Ovary (tissue), 3 donors: ENCODE data around the gene SMC5.

ENCODE experiments used
- EP300 ChIP-seq: sonication (generic); formaldehyde crosslinking; IDR thresholded peaks from one replicate; pipeline ENCODE4 v1.6.1; 2017; ENCODE audit warnings: antibody characterized with exemption
- POLR2A ChIP-seq: fragments of 450-650 bp; IDR thresholded peaks from one replicate; pipeline ENCODE4 v1.6.1; 2017; ENCODE audit warnings: antibody characterized with exemption, mild to moderate bottlenecking, moderate library complexity
- TF ChIP-seq, protein P1 (sequence below), 3 donors: fragments of 450-650 bp in 2 of 3; fragments of 200-600 bp in 1 of 3; IDR thresholded peaks; one replicate each; pipeline versions ENCODE4 v1.5.1 to v1.8.0; 2016 to 2022; ENCODE audit warnings: antibody characterized with exemption in 3 of 3, mild to moderate bottlenecking in 1 of 3
- donor health status: DM: no; HTN: no; CAD: no.

DNA sequence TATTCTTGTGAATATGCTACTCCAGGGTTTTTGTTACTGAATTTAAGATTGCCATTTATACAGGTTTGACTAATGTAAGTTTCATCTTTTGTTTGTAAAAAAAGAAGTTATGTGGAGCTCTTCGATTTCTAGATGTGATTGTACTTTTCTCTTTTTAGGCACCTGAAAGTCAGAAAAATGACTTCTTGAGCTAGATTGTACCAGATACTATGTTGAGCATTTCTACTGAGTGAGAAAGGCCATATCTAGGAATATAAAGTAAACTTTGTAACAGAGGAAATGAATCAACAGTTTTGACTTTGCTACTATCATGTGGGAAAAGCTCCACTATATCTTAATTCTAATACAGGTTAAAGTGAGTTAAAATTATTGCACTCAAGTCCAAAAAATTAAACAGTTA, 25.1 kb downstream of the SMC5 start:
- TF ChIP-seq, protein P1, sequence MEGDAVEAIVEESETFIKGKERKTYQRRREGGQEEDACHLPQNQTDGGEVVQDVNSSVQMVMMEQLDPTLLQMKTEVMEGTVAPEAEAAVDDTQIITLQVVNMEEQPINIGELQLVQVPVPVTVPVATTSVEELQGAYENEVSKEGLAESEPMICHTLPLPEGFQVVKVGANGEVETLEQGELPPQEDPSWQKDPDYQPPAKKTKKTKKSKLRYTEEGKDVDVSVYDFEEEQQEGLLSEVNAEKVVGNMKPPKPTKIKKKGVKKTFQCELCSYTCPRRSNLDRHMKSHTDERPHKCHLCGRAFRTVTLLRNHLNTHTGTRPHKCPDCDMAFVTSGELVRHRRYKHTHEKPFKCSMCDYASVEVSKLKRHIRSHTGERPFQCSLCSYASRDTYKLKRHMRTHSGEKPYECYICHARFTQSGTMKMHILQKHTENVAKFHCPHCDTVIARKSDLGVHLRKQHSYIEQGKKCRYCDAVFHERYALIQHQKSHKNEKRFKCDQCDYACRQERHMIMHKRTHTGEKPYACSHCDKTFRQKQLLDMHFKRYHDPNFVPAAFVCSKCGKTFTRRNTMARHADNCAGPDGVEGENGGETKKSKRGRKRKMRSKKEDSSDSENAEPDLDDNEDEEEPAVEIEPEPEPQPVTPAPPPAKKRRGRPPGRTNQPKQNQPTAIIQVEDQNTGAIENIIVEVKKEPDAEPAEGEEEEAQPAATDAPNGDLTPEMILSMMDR (IDR thresholded peaks at IDR 0.05) = no peak
- TF ChIP-seq POLR2A = no peak
- no peak for TF ChIP-seq EP300
